Pancreas (tissue), 10 donors: ENCODE results near the gene ZNF365. TPM values are rescaled to one million over a fixed set of nuclear protein-coding genes. Genes with fewer than 3 reads are reported as not detected.
"Not testable (repeated sequence)": the region's sequence is repeated elsewhere in the genome, so short reads cannot be mapped to it uniquely, and the experiment has no call there.

Experiments used
- ATAC-seq, 4 donors: fragments of 200-7000 bp; cut with Tn5 transposase; one replicate each; pipeline versions ENCODE4 v1.8.0 to v1.9.1; 2020; ENCODE audit warnings: mild to moderate bottlenecking in 4 of 4, moderate library complexity in 4 of 4
- DNase-seq, 6 donors: peaks; one replicate each; pipeline ENCODE4 v3.0.0-alpha.2; 2020
- FAIRE-seq: peaks from 2 replicates; lab custom pipeline; 2012; peaks lifted over from hg19 to GRCh38; lab: Jason Lieb, UNC
- H3K27ac ChIP-seq, 4 donors: fragments of 200-600 bp; sonication (generic); 1 replicate in 3 of 4; 2 replicates in 1 of 4; pipeline versions ENCODE4 v1.5.0 to v1.8.0; 2020
- H3K27me3 ChIP-seq, 4 donors: fragments of 200-600 bp; one replicate each; pipeline ENCODE4 v1.8.0; 2021
- H3K36me3 ChIP-seq, 3 donors: fragments of 200-600 bp; sonication (generic) in 1 of 3; one replicate each; pipeline versions ENCODE4 v1.5.0 to v1.8.0; 2020 to 2021
- H3K4me1 ChIP-seq, 3 donors: fragments of 200-600 bp; one replicate each; pipeline ENCODE4 v1.8.0; 2021
- H3K4me3 ChIP-seq, 4 donors: fragments of 200-600 bp; sonication (generic) in 2 of 4; one replicate each; pipeline versions ENCODE4 v1.5.0 to v1.8.0; 2020 to 2021
- H3K9me3 ChIP-seq, 4 donors: fragments of 200-600 bp; one replicate each; pipeline ENCODE4 v1.8.0; 2021
- CTCF ChIP-seq, 4 donors: fragments of 200-600 bp; sonication (generic) in 3 of 4; IDR thresholded peaks; one replicate each; pipeline versions ENCODE4 v1.5.0 to v1.8.0; 2021; ENCODE audit warnings: antibody characterized with exemption in 4 of 4
- WGBS, 2 donors: extraction: QIAGEN DNeasy Blood & Tissue Kit; methylation state at CpG; one replicate each; pipeline ENCODE4 v1.1.7; 2013; 5-methylcytosine and 5-hydroxymethylcytosine counted together
- intact Hi-C, 3 donors: fragments of 100-400 bp; cut with DNase I; formaldehyde crosslinking; loops; one replicate each; pipeline versions ENCODE4 v1.11.1 to v1.14.2; 2022
- polyA plus RNA-seq, 2 donors: library from polyadenylated mRNA; stranded (reverse); fragments of 200-250 nt; gene quantifications; one replicate each; pipeline ENCODE4 v1.2.3, GENCODE V29; 2013
- total RNA-seq, 6 donors: library from RNA; stranded (reverse); fragmentation: NEBNext Ultra II Directional in 4 of 6; extraction: Animal tissue kit (Norgen Biotek cat#: 25700) in 4 of 6; gene quantifications; one replicate each; pipeline versions ENCODE4 v1.2.1 to v1.2.4, GENCODE V29; 2021 to 2023
- donor health status: healthy with polysubstance abuse.
- donor health status: DM: no; HTN: no; CAD: no; lungs with moderate emphysema.
- donor health status: DM: no; HTN: no; CAD: no.
- donor health status: control.
- donor health status: control.
- donor health status: Bipolar disorder and iron deficiency.
- donor health status: DM: yes; HTN: yes; CAD: no.
- donor health status: DM: no; HTN: no; CAD: no.
- donor health status: DM: no; HTN: no; CAD: no.
- donor health status: DM: yes; HTN: yes; CAD: no.

Gene ZNF365
- total and polyA plus RNA-seq, 8 donors, result 0.08 to 1.6 (median 0.34) TPM

DNA sequence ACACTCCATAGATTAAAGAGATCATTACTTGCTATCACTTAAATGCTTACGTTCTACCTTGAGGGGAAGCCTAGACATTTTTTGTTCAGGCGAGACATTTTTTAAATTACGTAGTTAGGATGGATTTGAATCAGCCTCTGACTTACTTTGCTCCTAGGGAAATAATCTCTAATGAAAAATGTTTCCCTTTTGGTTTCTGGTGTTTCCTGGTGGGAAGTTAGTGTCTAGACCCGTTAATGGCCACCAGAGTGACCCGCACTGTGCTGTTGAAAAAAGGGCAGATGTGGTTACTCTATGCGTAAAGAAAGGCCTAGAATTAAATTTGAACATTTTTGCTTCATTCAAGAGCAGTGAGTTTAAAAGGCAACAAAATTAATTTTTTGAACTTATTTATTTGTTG lies 3.8 kb downstream of the ZNF365 start:
- no peak for ATAC-seq
- Histone ChIP-seq H3K9me3 (no peaks in the 10 kb centered on the region), H3K4me1 (no peaks in the 10 kb centered on the region), H3K27ac (no peak overlapping the region), H3K36me3 (no peaks in the 10 kb centered on the region), H3K27me3 (no peaks in the 10 kb centered on the region), H3K4me3 (no peak overlapping the region)
- DNase-seq, result no peak
- FAIRE-seq, result no peak
- no peak for TF ChIP-seq CTCF (IDR thresholded peaks at IDR 0.05)
- intact Hi-C loops, result no loop called here
- WGBS, 2 donors, result 77 to 82% methylated on average over 6 of the region's 6 CpGs

DNA sequence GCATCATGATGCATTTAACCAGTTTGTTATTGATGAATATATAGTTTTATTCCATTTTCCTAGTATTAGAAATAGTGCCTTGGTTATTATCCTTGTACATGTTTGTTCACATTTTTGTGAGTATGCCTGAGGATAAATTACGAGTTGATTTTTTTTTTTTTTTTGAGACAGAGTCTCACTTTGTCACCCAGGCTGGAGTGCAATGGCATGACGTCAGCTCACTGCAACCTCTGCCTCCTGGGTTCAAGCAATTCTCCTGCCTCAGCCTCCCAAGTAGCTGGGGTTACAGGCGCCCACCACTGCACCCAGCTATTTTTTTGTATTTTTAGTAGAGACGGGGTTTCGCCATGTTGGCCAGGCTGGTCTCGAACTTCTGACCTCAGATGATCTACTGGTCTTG lies 4.7 kb downstream of the ZNF365 start:
- H3K27me3 ChIP-seq, H3K4me1 ChIP-seq, H3K36me3 ChIP-seq, H3K9me3 ChIP-seq, DNase-seq, H3K4me3 ChIP-seq, H3K27ac ChIP-seq, FAIRE-seq, intact Hi-C loops, ATAC-seq: not testable (repeated sequence)
- WGBS, 2 donors, result 78 to 91% methylated on average over 6 of the region's 6 CpGs

- no peak overlapping the region for H3K4me3 ChIP-seq
- no peak for TF ChIP-seq CTCF (IDR thresholded peaks at IDR 0.05)
- FAIRE-seq (no peak), ATAC-seq (no peak), DNase-seq (no peak)
- H3K36me3 ChIP-seq, result no peaks in the 10 kb centered on the region
- WGBS, 2 donors, result 60 to 66% methylated on average over 4 of the region's 4 CpGs
- no peaks in the 10 kb centered on the region for H3K27me3 ChIP-seq
- H3K27ac ChIP-seq, result no peak overlapping the region
- no peaks in the 10 kb centered on the region for H3K9me3 ChIP-seq
- H3K4me1 ChIP-seq, result no peaks in the 10 kb centered on the region
- intact Hi-C loops, result no loop called here
These were observed 5.2 kb downstream of the ZNF365 start for GRCh38 chr10:62379394-62379793.

DNA sequence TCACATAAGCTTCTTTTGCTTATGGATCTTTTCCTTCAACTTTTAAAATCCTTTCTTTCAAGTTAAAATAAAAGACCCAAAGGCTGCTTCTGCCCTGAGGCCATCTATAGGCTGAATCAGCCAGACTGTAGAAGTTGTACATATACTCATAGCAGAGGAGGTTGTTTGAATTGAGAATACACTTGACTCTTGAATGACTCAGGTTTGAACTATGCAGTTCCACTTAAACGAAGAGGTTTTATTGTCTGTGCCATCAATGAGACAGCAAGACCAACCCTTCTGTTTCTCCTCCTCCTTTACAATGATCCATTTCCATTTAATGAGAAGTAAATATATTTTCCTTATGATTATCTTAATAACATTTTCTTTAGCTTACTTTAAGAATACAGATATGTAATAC lies 5.8 kb downstream of the ZNF365 start:
- WGBS, 2 donors, result 20 to 40% methylated on average over 1 of the region's 1 CpG
- no peak for FAIRE-seq
- intact Hi-C loops, result no loop called here

DNA sequence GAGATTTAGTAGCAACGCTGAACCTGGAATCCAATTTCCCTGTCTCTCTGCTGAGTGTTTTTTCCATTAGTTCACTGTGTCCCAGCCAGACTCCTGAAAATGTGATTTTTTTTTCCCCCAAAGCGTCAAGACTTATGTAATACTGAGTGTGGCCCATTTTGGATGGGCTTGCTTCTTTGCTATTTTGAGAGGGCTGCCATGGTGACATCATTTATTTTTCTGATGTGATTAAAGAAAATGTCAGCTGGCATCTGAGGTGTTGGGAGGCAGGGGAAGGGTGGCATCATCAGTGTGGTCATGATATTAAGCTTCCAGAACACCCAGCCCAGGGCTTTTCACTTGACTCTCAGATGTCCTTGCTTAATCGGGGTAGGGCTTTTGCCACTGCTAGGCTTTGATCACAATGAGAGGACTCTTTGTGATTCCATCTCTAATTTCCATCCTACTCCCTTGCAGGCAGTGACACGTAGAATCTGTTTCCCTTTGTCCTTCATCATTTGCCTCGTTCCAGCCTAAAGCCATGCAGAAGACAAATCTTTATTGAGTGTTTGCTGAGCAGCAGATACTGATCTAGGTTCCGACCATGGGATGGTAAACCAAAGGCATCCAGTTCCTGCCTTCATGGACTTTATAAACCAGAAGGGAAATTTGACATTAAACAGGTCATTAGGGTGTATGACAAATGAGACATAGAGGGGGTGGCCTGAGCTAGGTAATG lies 7.4 kb downstream of the ZNF365 start:
- intact Hi-C loops, result no loop called here
- no peak for FAIRE-seq
- Histone ChIP-seq H3K27ac (no peak overlapping the region), H3K27me3 (no peaks in the 10 kb centered on the region), H3K4me1 (no peaks in the 10 kb centered on the region), H3K4me3 (no peak overlapping the region), H3K9me3 (no peaks in the 10 kb centered on the region), H3K36me3 (no peaks in the 10 kb centered on the region)
- TF ChIP-seq CTCF (IDR thresholded peaks at IDR 0.05), result no peak
- 61 to 71% methylated on average over 6 of the region's 6 CpGs for WGBS, 2 donors
- no peak for DNase-seq
- no peak for ATAC-seq

More for the DNA sequence above, 5.8 kb downstream of the ZNF365 start:
- H3K36me3 ChIP-seq, result no peaks in the 10 kb centered on the region
- DNase-seq (no peak), ATAC-seq (no peak)
- TF ChIP-seq CTCF (IDR thresholded peaks at IDR 0.05), result no peak
- no peak overlapping the region for H3K4me3 ChIP-seq
- no peak overlapping the region for H3K27ac ChIP-seq
- H3K27me3 ChIP-seq, result no peaks in the 10 kb centered on the region
- no peaks in the 10 kb centered on the region for H3K4me1 ChIP-seq
- H3K9me3 ChIP-seq, result no peaks in the 10 kb centered on the region
